Effector CD8-positive, alpha-beta T cell (primary cell): Measurements from ENCODE around the gene DEFB124.
"Not testable (repeated sequence)": the region's sequence is repeated elsewhere in the genome, so short reads cannot be mapped to it uniquely, and the experiment has no call there.

Source experiments
- DNase-seq: peaks from one replicate; lab custom pipeline; 2025; lab: John Stamatoyannopoulos, UW

DEFB124 gene

DNA sequence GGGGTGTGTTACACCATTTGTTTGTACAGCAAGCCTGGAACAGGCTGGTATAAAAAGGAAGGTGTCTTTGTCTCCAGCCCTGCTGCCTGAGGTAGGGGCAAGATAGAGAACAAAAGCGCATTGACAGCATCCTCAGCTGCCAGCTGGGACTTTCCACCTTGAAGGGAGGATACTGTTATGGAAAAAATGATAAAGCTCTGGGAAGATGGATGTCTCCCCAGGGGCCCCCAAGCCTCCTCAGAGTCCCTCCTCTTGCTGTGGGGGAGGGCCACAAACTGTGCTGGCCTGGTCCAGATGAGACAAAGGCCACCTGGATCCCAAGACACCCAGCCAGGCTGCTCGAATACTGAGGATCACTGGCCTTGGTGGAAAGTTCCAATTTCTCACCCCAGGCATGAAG, 13.2 kb upstream of the DEFB124 start:
- DNase-seq, result no peak

DNA sequence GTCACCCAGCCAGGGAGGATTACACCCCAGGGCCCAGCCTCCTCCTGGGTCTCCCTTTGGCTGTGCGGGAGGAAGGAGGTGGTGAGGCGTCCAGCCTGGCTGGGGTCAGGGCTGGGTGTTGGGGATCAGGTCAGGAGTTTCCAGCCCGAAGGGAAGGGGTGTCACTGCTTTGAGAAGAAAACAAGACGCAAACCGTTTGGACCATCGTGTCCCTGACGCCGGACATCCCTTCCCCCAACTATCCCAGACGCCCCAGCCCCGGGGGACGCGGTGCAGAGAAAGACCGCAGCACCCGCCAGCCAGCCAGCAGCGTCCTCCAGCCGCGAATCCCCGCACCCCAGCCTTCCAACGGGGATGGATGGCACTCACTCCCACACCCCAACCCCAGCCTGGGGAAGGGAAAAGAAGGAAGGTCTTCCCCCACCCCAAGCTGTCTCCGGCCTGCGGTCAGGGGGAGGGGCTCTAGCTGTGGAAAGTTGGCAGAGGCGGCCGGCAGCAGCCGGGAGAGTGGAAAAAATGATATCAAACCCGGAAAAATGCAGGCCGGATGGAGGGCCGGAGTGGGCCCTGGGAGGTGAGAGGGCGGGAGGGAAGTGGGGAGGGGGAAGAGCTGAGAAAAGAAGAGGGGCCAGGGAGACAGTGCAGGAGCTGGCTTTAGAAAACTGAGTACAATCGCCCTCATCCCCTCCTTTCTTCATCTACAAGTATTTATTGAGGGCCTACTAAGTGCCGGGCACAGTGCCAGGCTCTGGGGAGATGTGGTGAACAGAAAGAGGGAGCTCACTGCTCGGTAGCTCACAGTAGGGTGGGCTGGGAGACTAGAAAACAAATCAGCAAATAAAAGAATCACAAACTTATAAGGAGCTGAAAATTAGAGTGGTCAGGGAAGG, 10.8 kb upstream of the DEFB124 start:
- no peak for DNase-seq

DNA sequence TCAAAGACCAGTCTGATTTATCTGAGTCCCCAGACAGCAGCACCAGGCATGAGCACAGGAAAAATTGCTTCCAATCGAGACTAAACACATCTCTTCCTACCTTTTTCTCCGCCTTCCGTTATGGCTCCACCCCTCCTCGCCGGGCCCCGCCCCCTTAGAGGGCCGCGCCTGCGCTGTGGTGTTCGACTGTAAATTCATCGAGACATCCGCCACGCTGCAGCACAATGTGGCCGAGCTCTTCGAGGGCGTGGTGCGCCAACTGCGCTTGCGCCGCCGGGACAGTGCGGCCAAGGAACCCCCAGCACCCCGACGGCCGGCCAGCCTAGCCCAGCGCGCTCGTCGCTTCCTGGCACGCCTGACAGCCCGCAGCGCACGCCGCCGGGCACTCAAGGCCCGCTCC, 9.1 kb upstream of the DEFB124 start:
- no peak for DNase-seq

DNA sequence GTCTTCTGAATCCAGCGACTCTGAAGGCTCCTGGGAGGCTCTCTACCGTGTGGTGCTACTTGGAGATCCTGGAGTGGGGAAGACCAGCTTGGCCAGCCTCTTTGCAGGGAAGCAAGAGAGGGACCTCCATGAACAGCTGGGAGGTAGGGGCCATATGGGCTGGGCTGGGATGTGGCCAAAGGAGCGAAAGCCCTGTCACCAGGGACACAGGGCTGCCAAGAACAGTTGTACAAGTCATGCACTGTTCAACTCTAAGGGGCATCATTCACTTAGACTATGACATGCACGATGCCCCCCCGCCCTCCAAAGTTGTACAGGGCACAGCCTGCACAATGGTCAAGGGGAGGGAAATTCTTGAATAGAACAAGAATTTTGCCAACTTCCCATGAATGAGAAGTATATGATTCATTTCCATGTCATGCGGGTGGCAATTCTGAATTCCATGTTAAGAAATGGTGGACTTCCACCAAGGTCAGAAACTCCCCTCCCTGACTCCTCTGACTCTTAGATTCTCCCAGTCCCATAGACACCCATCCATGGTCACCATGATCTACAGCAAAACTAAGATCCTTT, 1.8 kb upstream of the DEFB124 start:
- no peak for DNase-seq

DNA sequence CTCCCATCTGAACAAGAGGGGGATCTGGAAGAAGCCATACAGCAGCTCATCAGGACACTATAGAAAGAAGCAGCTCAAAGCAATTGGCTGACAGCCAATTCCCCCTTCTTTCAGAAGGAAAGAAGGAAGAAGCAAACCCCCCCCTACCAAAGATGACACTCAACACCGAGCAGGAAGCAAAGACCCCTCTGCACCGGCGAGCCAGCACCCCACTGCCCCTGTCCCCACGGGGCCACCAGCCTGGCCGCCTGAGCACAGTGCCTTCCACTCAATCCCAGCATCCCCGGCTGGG, 1.3 kb upstream of the DEFB124 start:
- DNase-seq, result no peak

DNA sequence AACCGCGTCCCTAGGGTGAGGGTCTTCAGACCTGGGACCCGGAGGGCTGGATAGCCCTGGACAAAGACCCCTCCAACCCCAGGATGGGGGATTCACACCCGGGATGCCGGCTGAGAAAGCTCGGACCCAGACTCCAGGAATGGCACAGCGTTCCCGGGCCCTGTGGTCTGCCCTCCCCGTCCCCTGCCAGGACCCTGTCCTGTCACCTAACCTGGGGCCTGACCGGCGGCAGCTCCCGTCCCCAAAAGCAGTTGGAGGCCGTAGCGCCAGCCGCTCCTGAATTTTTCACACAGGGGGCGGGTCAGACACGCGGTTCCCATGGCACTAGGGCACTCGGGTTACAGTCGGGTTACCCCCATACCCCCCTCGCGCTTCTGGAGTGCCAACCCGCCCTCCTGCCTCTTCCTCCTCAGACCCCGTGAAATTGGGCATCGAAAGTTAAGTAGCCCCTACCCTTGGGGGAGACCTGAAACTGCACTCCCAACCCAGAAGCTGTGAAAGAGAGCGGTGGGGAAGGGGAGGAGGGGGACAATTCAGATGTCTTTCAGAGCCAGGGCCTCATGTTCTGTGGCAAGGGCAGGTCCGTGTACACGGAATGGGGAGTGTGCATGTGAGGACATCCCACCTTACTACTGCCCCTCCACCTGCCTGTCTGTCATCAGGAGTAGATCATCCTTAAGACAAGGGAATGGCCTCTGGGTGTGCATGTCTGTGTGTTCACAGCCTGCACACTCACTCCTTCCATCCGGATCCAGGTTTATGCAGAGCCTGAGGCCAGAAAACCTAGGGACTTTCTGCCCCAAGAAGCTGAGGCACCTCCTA, 756 bp upstream of the DEFB124 start:
- no peak for DNase-seq

DNA sequence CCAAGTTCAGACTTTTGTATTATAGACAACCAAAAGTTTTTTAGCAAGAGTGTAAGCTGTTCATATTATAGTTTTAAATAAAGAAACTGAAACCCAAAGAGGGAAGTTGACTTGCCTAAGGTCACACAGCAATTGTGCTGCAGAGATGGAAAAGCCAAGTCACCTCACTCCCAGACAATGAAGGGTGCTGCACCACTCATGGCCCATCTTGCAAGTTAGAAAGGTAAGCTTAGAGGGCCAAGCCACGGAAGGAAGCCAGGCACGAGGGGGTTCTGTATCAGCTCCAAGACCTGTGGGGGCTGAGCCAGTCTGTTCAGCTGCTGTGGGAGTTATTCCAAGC, 860 bp downstream of the DEFB124 start:
- DNase-seq, result no peak

DNA sequence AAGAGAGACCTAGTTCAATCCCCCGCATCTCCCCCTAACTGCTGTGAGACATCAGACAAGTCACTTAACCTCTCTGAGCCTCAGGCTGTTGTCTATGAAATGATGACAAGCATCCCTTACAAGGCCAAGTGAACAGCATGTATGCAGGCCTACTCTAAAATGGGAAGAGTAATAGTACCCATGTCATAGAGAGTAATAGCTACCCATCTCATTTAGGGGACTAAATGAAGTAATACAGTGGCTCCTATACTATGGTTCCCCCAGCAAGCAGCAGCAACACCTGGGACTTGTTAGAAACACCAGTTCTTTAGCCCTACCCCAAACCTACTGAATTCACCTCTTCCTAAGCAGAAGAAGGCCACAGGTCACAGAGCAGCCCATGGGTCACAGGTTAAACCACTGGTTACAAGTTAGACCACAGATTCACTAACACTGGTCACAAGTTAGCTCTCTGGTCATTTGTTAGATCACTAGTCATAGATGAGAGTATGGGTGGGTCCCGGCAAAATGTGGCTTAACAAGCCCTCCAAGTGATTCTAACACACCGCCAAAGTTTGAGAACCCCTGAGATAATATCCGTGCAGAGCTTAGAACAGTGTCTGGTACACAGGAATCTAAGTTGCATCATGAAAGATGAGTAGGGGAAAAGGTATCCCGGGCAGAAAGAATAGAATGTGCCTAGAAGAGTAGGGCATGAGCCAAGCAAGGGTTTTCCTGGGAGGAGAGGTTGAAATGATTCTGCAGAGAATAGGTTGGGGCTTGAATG, 1.4 kb downstream of the DEFB124 start:
- no peak for DNase-seq

DNA sequence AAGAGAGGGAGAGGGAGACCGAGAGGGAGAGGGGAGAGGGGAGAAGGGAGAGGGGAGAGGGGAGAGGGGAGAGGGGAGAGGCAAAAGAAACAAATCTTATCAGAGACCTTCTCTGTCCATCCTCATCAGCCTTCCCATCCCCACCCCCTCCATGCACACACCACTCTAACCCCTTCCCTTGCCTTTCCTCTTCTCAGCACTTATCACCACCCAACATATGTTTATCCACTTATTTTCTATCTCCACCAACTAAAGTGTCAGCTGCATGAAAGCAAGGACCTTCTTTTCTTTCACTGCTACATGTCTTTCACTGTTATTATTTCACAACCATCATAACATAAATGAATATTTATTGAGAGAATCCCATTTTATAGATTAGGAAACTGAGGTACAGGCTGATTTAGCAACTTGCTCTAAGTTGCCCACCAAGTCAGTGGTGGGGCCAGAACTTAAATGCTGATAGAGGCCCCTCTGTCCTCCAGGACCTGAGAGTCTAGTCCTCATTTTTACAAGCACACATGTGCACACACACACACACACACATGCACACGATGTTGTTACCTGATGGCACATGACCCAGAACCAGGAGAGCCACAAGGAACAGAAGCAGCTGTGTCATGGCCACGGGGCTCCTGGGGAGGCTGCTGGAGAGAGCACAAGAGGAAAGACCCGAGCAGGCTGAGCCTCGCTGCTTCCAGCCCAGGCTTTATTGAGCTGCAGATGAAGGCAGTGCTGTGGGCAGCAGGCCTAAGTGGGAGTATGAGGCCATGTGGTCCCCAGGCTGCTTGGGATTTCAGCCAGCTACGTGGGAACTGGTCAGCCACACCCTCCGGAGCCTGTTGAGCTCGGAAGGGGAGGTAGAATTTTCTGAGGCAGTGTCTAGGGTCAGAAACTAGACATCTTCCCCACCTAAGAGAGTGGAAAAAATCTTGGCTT, 2.3 kb downstream of the DEFB124 start:
- DNase-seq, result no peak

DNA sequence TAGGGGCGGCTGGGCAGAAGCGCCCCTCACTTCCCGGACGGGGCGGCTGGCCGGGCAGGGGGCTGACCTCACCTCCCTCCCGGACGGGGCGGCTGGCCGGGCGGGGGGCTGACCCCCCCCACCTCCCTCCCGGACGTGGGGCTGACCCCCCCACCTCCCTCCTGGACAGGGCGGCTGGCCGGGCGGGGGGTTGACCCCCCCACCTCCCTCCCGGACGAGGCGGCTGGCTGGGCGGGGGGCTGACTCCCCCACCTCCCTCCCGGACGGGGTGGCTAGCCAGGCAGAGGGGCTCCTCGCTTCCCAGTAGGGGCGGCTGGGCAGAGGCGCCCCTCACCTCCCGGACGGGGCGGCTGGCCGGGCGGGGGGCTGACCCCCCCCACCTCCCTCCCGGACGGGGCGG, 4.0 kb downstream of the DEFB124 start:
- not testable (repeated sequence) for DNase-seq

DNA sequence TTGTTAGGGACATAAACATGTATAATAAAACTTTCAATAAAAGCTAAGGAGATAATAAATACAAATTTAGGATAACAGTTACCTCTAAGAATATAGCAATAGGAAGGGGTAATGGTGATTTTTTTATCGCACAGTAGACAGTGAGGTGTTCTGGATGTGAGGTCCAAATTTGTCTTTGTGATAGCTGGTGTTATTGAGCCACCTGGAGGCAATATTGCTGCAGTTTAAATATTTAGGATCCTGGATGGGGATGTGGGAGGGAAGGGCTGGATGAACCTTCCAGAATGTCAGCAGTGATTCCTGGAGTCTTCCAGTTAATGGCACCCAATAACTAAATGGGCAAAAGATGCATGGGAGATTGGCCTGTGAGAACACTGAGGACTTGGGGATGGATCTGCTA, 20.6 kb downstream of the DEFB124 start:
- DNase-seq, result no peak

DNA sequence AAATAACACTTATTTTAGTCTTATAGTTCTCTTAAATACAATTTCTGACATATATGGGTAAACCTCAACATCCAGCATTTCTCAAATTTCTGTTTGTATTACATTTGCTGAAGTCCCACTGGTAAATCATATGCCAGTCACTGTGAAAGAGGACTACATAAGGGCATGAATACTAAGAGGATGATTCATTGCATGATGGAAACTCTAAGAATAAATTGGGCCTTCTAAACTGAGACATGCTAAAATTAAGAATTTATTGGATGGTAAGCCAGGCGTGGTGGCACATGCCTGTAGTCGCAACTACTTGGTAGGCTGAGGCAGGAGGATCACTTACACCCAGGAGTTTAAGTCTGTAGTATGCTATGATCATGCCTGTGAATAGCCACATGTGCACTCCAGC, 22.4 kb downstream of the DEFB124 start:
- no peak for DNase-seq

DNA sequence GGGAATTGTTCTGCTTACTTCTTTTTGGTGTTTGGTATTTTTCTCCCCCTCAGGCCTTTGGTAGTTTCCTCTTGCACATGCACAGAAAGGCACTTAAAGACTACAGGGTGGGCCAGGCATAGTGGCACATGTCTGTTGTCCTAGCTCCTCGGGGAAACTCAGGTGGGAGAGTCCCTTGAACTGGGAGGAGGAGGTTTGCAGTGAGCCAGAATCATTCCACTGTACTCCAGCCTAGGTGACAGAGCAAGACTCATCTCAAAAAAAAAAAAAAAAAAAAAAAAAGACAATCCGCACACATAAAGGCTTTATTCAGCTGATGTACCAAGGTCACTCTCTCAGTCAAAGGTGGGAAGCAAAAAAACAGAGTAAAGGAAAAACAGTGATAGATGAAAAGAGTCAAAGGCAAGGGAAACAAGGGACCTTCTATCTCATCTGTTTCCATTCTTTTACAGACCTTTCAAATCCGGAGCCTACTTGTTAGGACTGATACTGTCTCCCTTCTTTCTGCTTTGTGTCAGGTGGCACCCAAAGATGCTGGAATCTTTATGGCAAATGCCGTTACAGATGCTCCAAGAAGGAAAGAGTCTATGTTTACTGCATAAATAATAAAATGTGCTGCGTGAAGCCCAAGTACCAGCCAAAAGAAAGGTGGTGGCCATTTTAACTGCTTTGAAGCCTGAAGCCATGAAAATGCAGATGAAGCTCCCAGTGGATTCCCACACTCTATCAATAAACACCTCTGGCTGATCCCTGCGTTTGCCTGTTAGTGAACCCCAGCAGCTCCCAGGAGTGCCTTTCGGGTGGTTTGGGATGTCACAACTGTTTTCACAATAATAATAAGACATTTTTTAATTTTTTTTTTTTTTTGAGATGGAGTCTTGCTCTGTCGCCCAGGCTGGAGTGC, 25.2 kb downstream of the DEFB124 start:
- no peak for DNase-seq

DNA sequence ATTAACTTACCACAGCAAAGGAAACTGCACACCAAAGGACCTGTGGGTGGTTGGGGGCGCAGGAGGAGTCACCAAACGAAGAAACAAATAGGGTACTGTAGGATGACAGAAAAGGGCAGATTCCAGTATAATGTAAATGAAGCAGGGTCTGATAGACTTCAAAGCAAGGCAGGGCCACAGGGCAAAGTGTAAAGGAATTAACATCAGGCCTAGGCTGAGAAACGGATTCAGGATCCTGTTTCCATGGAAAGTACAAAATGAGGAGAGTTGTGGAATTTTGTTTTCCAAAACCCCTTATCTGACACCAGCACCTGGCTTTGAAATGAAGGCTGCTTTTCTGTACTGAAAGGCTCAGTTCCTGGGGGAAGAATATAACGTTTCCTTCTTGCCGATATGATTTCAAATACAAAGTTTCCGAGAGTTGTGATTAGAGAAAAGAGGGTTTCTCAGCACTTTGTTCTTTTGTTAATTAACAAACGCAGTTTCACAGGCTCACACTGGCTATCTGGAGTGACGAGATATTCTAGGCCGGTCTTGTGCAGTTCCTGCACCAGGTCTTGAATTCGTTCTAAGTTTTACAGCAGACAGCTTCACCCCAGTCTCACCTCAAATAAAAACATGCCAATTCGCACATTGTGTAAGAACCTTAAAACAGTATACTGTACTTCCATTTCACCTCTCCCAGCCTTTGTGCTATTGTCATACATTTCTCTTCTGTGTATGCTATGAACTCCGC, 28.7 kb downstream of the DEFB124 start:
- DNase-seq, result no peak

DNA sequence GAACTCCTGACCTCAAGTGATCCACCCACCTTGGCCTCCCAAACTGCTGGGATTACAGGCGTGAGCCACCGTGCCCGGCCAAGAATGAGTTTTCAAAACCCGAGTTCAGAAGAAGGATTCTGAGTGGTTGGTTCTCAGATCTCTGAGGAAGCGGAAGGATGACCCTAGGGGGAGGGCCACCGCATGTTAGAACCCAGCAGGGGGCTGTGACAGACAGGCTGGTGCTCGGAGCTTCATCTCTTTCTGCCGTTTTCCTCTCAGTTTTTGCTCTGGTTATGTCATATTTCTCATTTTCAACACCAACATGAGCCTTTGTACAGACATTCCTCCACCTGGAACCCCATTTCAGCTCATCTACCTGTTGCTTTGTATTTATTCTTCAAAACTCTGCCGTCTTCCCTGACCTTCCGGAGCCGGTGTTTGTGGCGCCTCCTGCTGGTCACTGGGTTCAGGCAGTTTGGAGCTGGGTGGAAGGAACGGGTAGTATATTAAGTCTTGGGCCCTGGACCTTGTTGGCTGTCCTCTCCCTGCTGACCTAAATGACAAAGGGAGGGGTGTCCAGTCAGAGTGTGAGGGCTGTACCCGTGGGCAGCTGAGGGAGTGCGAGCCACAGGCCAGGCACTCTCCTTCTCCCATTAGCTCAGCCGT, 34.8 kb downstream of the DEFB124 start, which contains the start of gene DEFB123:
TSS of gene DEFB123 (plus strand) at position 621 of the 648 bp plus-strand sequence. CDS start 67 bp downstream, outside the sequence.
- DNase-seq, result no peak

DNA sequence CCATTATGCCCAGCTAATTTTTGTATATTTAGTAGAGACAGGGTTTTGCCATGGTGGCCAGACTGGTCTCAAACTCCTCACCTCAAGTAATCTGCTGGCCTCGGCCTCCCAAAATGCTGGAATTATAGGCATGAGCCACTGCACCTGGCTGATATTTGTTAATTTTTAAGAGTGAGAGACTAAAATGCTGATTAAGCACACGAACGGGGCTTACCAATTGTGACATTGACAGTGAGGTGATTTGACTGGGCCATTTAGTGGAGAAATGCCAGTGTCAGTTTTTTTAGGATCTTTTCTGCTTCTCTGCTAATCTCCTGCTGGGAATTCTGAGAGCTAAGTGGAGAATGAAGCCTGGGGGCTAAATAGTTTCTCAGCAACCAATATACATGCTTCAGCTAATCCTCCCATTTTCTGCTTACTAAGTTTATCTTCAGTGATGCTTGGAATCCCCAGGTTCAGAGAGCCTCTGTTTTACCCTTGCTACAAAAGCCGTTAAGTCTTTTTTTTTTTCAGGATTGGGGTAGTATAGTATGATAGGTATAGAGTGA, 44.3 kb downstream of the DEFB124 start:
- no peak for DNase-seq

DNA sequence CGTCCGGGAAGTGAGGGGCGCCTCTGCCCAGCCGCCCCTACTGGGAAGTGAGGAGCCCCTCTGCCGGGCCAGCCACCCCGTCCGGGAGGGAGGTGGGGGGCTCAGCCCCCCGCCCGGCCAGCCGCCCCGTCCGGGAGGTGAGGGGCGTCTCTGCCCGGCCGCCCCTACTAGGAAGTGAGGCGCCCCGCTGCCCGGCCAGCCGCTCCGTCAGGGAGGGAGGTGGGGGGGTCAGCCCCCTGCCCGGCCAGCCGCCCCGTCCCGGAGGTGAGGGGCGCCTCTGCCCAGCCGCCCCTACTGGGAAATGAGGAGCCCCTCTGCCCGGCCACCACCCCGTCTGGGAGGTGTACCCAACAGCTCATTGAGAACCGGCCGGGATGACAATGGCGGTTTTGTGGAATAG, 47.4 kb downstream of the DEFB124 start:
- not testable (repeated sequence) for DNase-seq

DNA sequence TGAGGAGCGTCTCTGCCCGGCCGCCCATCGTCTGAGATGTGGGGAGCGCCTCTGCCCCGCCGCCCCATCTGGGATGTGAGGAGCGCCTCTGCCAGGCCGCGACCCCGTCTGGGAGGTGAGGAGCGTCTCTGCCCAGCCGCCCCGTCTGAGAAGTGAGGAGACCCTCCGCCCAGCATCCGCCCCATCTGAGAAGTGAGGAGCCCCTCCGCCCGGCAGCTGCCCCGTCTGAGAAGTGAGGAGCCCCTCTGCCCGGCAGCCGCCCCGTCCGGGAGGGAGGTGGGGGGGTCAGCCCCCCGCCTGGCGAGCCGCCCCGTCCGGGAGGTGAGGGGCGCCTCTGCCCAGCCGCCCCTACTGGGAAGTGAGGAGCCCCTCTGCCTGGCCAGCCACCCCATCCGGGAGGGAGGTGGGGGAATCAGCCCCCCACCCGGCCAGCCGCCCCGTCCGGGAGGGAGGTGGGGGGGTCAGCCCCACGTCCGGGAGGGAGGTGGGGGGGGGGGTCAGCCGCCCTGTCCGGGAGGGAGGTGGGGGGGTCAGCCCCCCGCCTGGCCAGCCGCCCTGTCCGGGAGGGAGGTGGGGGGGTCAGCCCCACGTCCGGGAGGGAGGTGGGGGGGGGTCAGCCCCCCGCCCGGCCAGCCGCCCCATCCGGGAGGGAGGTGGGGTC, 47.9 kb downstream of the DEFB124 start:
- DNase-seq, result not testable (repeated sequence)
